Lung (tissue), 12 donors: ENCODE measurements around the gene SLCO4C1. TPM values are rescaled to one million over a fixed set of nuclear protein-coding genes. Genes with fewer than 3 reads are reported as not detected.

ENCODE experiments used
- ATAC-seq: fragments of 200-7000 bp; cut with Tn5 transposase; one replicate; pipeline ENCODE4 v1.9.1; 2020; ENCODE audit warnings: moderate number of reproducible peaks; ENCODE audit not compliant: insufficient read depth, low FRiP score
- DNase-seq, 3 donors: peaks; one replicate each; pipeline ENCODE4 v3.0.0-alpha.2; 2013 to 2017
- H3K27ac ChIP-seq, 2 donors: one replicate each; pipeline ENCODE4 v1.5.1; 2013; ENCODE audit warnings: mild to moderate bottlenecking in 2 of 2, moderate library complexity in 2 of 2, control low read depth in 1 of 2, inconsistent platforms in 1 of 2, low read depth in 1 of 2, low read length in 1 of 2
- H3K27me3 ChIP-seq, 3 donors: one replicate each; pipeline ENCODE4 v1.5.1; 2013; ENCODE audit warnings: low read length in 2 of 3; ENCODE audit not compliant: control insufficient read depth in 3 of 3, insufficient read depth in 3 of 3
- H3K36me3 ChIP-seq, 4 donors: one replicate each; pipeline ENCODE4 v1.5.1; 2013; ENCODE audit warnings: low read length in 4 of 4, mild to moderate bottlenecking in 1 of 4, moderate library complexity in 1 of 4; ENCODE audit not compliant: control insufficient read depth in 4 of 4, insufficient read depth in 4 of 4
- H3K4me1 ChIP-seq, 5 donors: one replicate each; pipeline ENCODE4 v1.5.1; 2013; ENCODE audit warnings: low read length in 5 of 5, mild to moderate bottlenecking in 2 of 5, moderate library complexity in 1 of 5; ENCODE audit not compliant: control insufficient read depth in 5 of 5, insufficient read depth in 5 of 5
- H3K4me3 ChIP-seq: one replicate; pipeline ENCODE4 v1.5.1; 2013; ENCODE audit warnings: mild to moderate bottlenecking, control low read depth, moderate library complexity
- H3K9ac ChIP-seq, 2 donors: one replicate each; pipeline ENCODE4 v1.5.1; 2013; ENCODE audit warnings: low read length in 2 of 2, control low read depth in 1 of 2; ENCODE audit not compliant: insufficient read depth in 1 of 2
- H3K9me3 ChIP-seq, 4 donors: one replicate each; pipeline ENCODE4 v1.5.1; 2013; ENCODE audit warnings: low read length in 3 of 4, mild to moderate bottlenecking in 1 of 4, moderate library complexity in 1 of 4; ENCODE audit not compliant: control insufficient read depth in 4 of 4, insufficient read depth in 3 of 4
- CTCF ChIP-seq: IDR thresholded peaks from 2 replicates; pipeline ENCODE4 v1.5.1; 2012; ENCODE audit warnings: mild to moderate bottlenecking; ENCODE audit errors: control extremely low read depth, extremely low read depth
- WGBS, 2 donors: extraction: QIAGEN DNeasy Blood & Tissue Kit; methylation state at CpG; one replicate each; pipeline ENCODE4 v1.1.7; 2013; 5-methylcytosine and 5-hydroxymethylcytosine counted together
- polyA plus RNA-seq, 2 donors: library from polyadenylated mRNA; stranded (reverse); fragments of 200-250 nt; gene quantifications; one replicate each; pipeline ENCODE4 v1.2.1, GENCODE V29; 2013
- total RNA-seq, 2 donors: library from RNA; depleted of rRNA in 1 of 2; stranded (reverse); fragments of >200 nt in 1 of 2; gene quantifications; one replicate each; pipeline ENCODE4 v1.2.1, GENCODE V29; 2014 to 2021
- donor health status: control.
- donor health status: control.
- donor health status: Bipolar disorder and iron deficiency.
- donor health status: healthy.
- donor health status: DM: yes; HTN: yes; CAD: no.

Gene SLCO4C1
- total and polyA plus RNA-seq, 4 donors: 3.8 to 26.5 (median 11.6) TPM

GRCh38 chr5:102288630-102289029 is 7.5 kb downstream of the SLCO4C1 start:
- WGBS, 2 donors: 85 to 95% methylated on average over 1 of the region's 1 CpG
- Histone ChIP-seq H3K36me3 (no peaks in the 10 kb centered on the region), H3K9ac (no peak overlapping the region), H3K9me3 (no peaks in the 10 kb centered on the region), H3K27ac (no peak overlapping the region), H3K4me3 (no peak overlapping the region), H3K27me3 (no peaks in the 10 kb centered on the region), H3K4me1 (peaks cover 0 to under 1% (median 0%) of the 10 kb centered on the region in 5 donors)
- TF ChIP-seq CTCF: no peak
- DNase-seq (no peak), ATAC-seq (no peak)

GRCh38 chr5:102286476-102286875 is 9.6 kb downstream of the SLCO4C1 start:
- DNase-seq: no peak
- H3K27me3 ChIP-seq: no peaks in the 10 kb centered on the region
- ATAC-seq: no peak
- 39 to 56% methylated on average over 2 of the region's 2 CpGs for WGBS, 2 donors
- no peaks in the 10 kb centered on the region for H3K4me1 ChIP-seq
- no peaks in the 10 kb centered on the region for H3K9me3 ChIP-seq
- no peak overlapping the region for H3K27ac ChIP-seq
- H3K4me3 ChIP-seq: no peak overlapping the region
- H3K9ac ChIP-seq: no peak overlapping the region
- no peak for TF ChIP-seq CTCF
- H3K36me3 ChIP-seq: no peaks in the 10 kb centered on the region

- no peak for TF ChIP-seq CTCF
- WGBS, 2 donors: 30 to 52% methylated on average over 2 of the region's 2 CpGs
- no peaks in the 10 kb centered on the region for H3K27me3 ChIP-seq
- H3K27ac ChIP-seq: no peak overlapping the region
- no peaks in the 10 kb centered on the region for H3K9me3 ChIP-seq
- no peaks in the 10 kb centered on the region for H3K36me3 ChIP-seq
- H3K9ac ChIP-seq: no peak overlapping the region
- no peaks in the 10 kb centered on the region for H3K4me1 ChIP-seq
- DNase-seq (no peak), ATAC-seq (no peak)
- H3K4me3 ChIP-seq: no peak overlapping the region
Measured at GRCh38 chr5:102283102-102283797, 12.8 kb downstream of the SLCO4C1 start.

- no peak for ATAC-seq
- H3K27me3 ChIP-seq: no peaks in the 10 kb centered on the region
- H3K9me3 ChIP-seq: no peaks in the 10 kb centered on the region
- DNase-seq: no peak
- 55 to 63% methylated on average over 1 of the region's 1 CpG for WGBS, 2 donors
- no peak overlapping the region for H3K9ac ChIP-seq
- no peak for TF ChIP-seq CTCF
- no peaks in the 10 kb centered on the region for H3K36me3 ChIP-seq
- no peak overlapping the region for H3K27ac ChIP-seq
- H3K4me1 ChIP-seq: no peaks in the 10 kb centered on the region
- no peak overlapping the region for H3K4me3 ChIP-seq
Measured at GRCh38 chr5:102279711-102280110, 16.4 kb downstream of the SLCO4C1 start.
